B cell (primary cell): ENCODE results near the gene ZNF181. TPM values are rescaled to one million over a fixed set of nuclear protein-coding genes. Genes with fewer than 3 reads are reported as not detected.

Source experiments
- ATAC-seq: fragments of 200-7000 bp; cut with Tn5 transposase; one replicate; pipeline ENCODE4 v1.10.0; 2021; ENCODE audit warnings: low read depth, mild to moderate bottlenecking, moderate number of reproducible peaks, moderate library complexity
- CTCF ChIA-PET: fragments of 350-600 bp; sonication (Branson Sonifier 250); formaldehyde crosslinking; loops from one replicate; lab custom pipeline; 2021; ENCODE audit warnings: antibody characterized with exemption, inconsistent platforms; lab: Charles Lee
- POLR2A ChIA-PET: fragments of 350-600 bp; sonication (Branson Sonifier 250); formaldehyde crosslinking; loops from one replicate; lab custom pipeline; 2021; ENCODE audit warnings: antibody characterized with exemption; lab: Charles Lee
- DNase-seq: peaks from one replicate; pipeline ENCODE4 v3.0.0; 2013
- H2AFZ ChIP-seq: 2 replicates; pipeline ENCODE4 v1.6.1; 2012; ENCODE audit warnings: mild to moderate bottlenecking, low read depth, low read length; ENCODE audit not compliant: insufficient read depth, poor library complexity, severe bottlenecking
- H3K27ac ChIP-seq, 2 donors: 1 replicate in 1 of 2; 2 replicates in 1 of 2; pipeline ENCODE4 v1.5.1; 2012 to 2013; ENCODE audit warnings: low read length in 2 of 2, mild to moderate bottlenecking in 2 of 2, moderate library complexity in 1 of 2
- H3K27me3 ChIP-seq, 4 experiments: fragments of 200-600 bp in 1 of 4; sonication (generic) in 1 of 4; replicated peaks in 1 of 4; 1 replicate in 2 of 4; 2 replicates in 2 of 4; pipeline versions ENCODE4 v1.6.1 to v1.7.0; 2013 to 2016; ENCODE audit warnings: low read length in 3 of 4, mild to moderate bottlenecking in 2 of 4, mixed read lengths in 1 of 4, moderate library complexity in 1 of 4; ENCODE audit not compliant: insufficient read depth in 4 of 4, control insufficient read depth in 3 of 4; ENCODE audit errors: control extremely low read depth in 1 of 4
- H3K36me3 ChIP-seq, 2 experiments: replicated peaks in 1 of 2; 1 replicate in 1 of 2; 2 replicates in 1 of 2; pipeline versions ENCODE4 v1.6.1 to v1.7.1; 2013; ENCODE audit warnings: low read length in 1 of 2; ENCODE audit not compliant: insufficient read depth in 2 of 2, control insufficient read depth in 1 of 2; ENCODE audit errors: control extremely low read depth in 1 of 2, extremely low read depth in 1 of 2
- H3K4me1 ChIP-seq, 2 donors: fragments of 200-600 bp in 1 of 2; sonication (generic) in 1 of 2; 1 replicate in 1 of 2; 2 replicates in 1 of 2; pipeline versions ENCODE4 v1.5.1 to v1.6.1; 2013 to 2017; ENCODE audit warnings: low read length in 2 of 2; ENCODE audit not compliant: control insufficient read depth in 2 of 2, insufficient read depth in 2 of 2
- H3K4me2 ChIP-seq: replicated peaks from 2 replicates; pipeline ENCODE3; 2012; ENCODE audit warnings: mild to moderate bottlenecking, low read depth, low read length; ENCODE audit not compliant: poor library complexity, severe bottlenecking
- H3K4me3 ChIP-seq, 5 experiments: fragments of 200-600 bp in 1 of 5; sonication (generic) in 1 of 5; 1 replicate in 3 of 5; 2 replicates in 2 of 5; pipeline versions ENCODE4 v1.5.1 to v1.7.0; 2011 to 2016; ENCODE audit warnings: low read length in 4 of 5, mild to moderate bottlenecking in 4 of 5, low read depth in 2 of 5, control low read depth in 1 of 5, moderate library complexity in 1 of 5; ENCODE audit not compliant: insufficient read depth in 1 of 5; ENCODE audit errors: control extremely low read depth in 1 of 5, extremely low read depth in 1 of 5
- H3K79me2 ChIP-seq: fragments of 200-600 bp; sonication (generic); one replicate; pipeline ENCODE4 v1.6.0; 2016; ENCODE audit warnings: low read length; ENCODE audit not compliant: control insufficient read depth, insufficient read depth
- H3K9ac ChIP-seq: fragments of 200-600 bp; sonication (generic); 2 replicates; pipeline ENCODE4 v1.6.1; 2017; ENCODE audit warnings: mild to moderate bottlenecking, low read length, moderate library complexity
- H3K9me3 ChIP-seq, 3 donors: one replicate each; pipeline versions ENCODE4 v1.6.1 to v1.7.1; 2013; ENCODE audit warnings: low read length in 2 of 3; ENCODE audit not compliant: control insufficient read depth in 2 of 3, insufficient read depth in 1 of 3; ENCODE audit errors: control extremely low read depth in 1 of 3
- H4K20me1 ChIP-seq: 2 replicates; pipeline ENCODE4 v1.6.0; 2012; ENCODE audit warnings: mild to moderate bottlenecking, low read length; ENCODE audit not compliant: insufficient read depth, control insufficient read depth, poor library complexity, severe bottlenecking
- H3K27ac Mint-ChIP-seq: one replicate; pipeline ENCODE4 v1.8.0; 2021; ENCODE audit warnings: mixed read lengths
- H3K27me3 Mint-ChIP-seq: one replicate; pipeline ENCODE4 v1.8.0; 2021; ENCODE audit warnings: mixed read lengths
- H3K4me1 Mint-ChIP-seq: one replicate; pipeline ENCODE4 v1.8.0; 2021; ENCODE audit warnings: mixed read lengths
- H3K4me3 Mint-ChIP-seq: one replicate; pipeline ENCODE4 v1.8.0; 2021; ENCODE audit warnings: mixed read lengths
- H3K9me3 Mint-ChIP-seq: one replicate; pipeline ENCODE4 v1.8.0; 2022; ENCODE audit warnings: mixed read lengths; ENCODE audit not compliant: insufficient read depth
- EZH2 ChIP-seq: IDR thresholded peaks from 2 replicates; pipeline ENCODE4 v1.6.1; 2012; ENCODE audit warnings: borderline replicate concordance, low read depth, mild to moderate bottlenecking, moderate library complexity, low read length; ENCODE audit not compliant: insufficient read depth, poor library complexity, severe bottlenecking
- WGBS: methylation state at CpG from one replicate; pipeline ENCODE4 v1.1.5; 2013; ENCODE audit warnings: missing lambda C conversion rate; ENCODE audit not compliant: insufficient coverage; 5-methylcytosine and 5-hydroxymethylcytosine counted together
- intact Hi-C: fragments of 100-400 bp; cut with micrococcal nuclease; formaldehyde crosslinking; loops from one replicate; pipeline ENCODE4 v1.10.0; 2022
- polyA plus RNA-seq: library from polyadenylated mRNA; depleted of rRNA; stranded (reverse); fragments of >200 nt; gene quantifications from 2 replicates; pipeline ENCODE4 v1.2.3, GENCODE V29; 2012
- total RNA-seq, 2 donors: library from RNA; stranded (reverse); fragments of 120-200 nt in 1 of 2; gene quantifications; 1 replicate in 1 of 2; 2 replicates in 1 of 2; pipeline versions ENCODE4 v1.2.3 to v1.2.4, GENCODE V29; 2013 to 2022
- TF ChIP-seq, protein P1 (sequence below): fragments of 200-600 bp; IDR thresholded peaks from one replicate; pipeline ENCODE4 v1.8.0; 2022; ENCODE audit warnings: antibody characterized with exemption, mild to moderate bottlenecking

The ZNF181 gene
- total and polyA plus RNA-seq, 2 donors (not counting 1 experiment from before 2014, with no cell fraction given): 11.7 to 13.8 TPM

- H3K79me2 ChIP-seq: no peaks in the 10 kb centered on the region
- Mint-ChIP-seq H3K27me3 (peaks cover 4% of the 10 kb centered on the region), H3K4me1 (no peaks in the 10 kb centered on the region), H3K27ac (no peak overlapping the region), H3K4me3 (no peak overlapping the region), H3K9me3 (no peaks in the 10 kb centered on the region)
- DNase-seq (no peak), ATAC-seq (no peak)
- H3K4me3 ChIP-seq: no peak overlapping the region
- no peak overlapping the region for H3K9ac ChIP-seq
- no peaks in the 10 kb centered on the region for H4K20me1 ChIP-seq
- no peaks in the 10 kb centered on the region for H3K36me3 ChIP-seq
- CTCF ChIA-PET: no interaction called here
- H3K9me3 ChIP-seq: no peaks in the 10 kb centered on the region
- no peak overlapping the region for H2AFZ ChIP-seq
- intact Hi-C loops: no loop called here
- H3K27me3 ChIP-seq: no peaks in the 10 kb centered on the region
- no peak overlapping the region for H3K4me2 ChIP-seq
- TF ChIP-seq EZH2: no peak
- TF ChIP-seq, protein P1, sequence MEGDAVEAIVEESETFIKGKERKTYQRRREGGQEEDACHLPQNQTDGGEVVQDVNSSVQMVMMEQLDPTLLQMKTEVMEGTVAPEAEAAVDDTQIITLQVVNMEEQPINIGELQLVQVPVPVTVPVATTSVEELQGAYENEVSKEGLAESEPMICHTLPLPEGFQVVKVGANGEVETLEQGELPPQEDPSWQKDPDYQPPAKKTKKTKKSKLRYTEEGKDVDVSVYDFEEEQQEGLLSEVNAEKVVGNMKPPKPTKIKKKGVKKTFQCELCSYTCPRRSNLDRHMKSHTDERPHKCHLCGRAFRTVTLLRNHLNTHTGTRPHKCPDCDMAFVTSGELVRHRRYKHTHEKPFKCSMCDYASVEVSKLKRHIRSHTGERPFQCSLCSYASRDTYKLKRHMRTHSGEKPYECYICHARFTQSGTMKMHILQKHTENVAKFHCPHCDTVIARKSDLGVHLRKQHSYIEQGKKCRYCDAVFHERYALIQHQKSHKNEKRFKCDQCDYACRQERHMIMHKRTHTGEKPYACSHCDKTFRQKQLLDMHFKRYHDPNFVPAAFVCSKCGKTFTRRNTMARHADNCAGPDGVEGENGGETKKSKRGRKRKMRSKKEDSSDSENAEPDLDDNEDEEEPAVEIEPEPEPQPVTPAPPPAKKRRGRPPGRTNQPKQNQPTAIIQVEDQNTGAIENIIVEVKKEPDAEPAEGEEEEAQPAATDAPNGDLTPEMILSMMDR: no peak
- POLR2A ChIA-PET: no interaction called here
- 14% methylated on average over 1 of the region's 2 CpGs for WGBS
- H3K4me1 ChIP-seq: no peaks in the 10 kb centered on the region
- no peak overlapping the region for H3K27ac ChIP-seq
Observed at GRCh38 chr19:34788074-34788473, 54.0 kb downstream of the ZNF181 start.

DNA sequence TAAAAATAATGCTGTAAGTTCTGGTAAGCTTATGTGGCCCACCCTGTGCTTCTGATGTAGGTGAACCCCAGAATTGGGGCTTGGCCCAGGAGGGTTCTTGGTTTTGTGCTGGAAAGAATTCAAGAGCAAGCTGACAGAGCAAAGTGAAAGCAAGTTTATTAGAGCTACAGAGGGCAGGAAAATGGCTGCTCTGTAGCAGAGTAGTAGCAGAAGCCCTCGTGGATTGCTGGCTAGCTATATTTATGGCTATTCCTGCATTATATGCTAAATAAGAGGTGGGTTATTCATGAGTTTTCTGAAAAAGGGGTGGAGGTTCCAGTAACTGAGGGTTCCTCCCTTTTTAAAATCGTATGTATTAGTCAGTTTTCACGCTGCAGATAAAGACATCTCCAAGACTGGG, 59.5 kb downstream of the ZNF181 start:
- no peak for DNase-seq

More for the DNA sequence above, 59.5 kb downstream of the ZNF181 start:
- peaks cover 0 to 2% (median 0%) of the 10 kb centered on the region in 3 donors for H3K9me3 ChIP-seq
- H4K20me1 ChIP-seq: no peaks in the 10 kb centered on the region
- Mint-ChIP-seq H3K4me3 (no peak overlapping the region), H3K27me3 (peaks cover 4% of the 10 kb centered on the region), H3K4me1 (peaks cover 5% of the 10 kb centered on the region), H3K27ac (no peak overlapping the region), H3K9me3 (no peaks in the 10 kb centered on the region)
- H3K36me3 ChIP-seq: no peaks in the 10 kb centered on the region
- no peak overlapping the region for H3K4me2 ChIP-seq
- H3K9ac ChIP-seq: no peak overlapping the region
- no peak for ATAC-seq
- ChIA-PET POLR2A (no interaction called here), CTCF (no interaction called here)
- no peaks in the 10 kb centered on the region for H3K79me2 ChIP-seq
- TF ChIP-seq, protein P1: no peak
- TF ChIP-seq EZH2: no peak
- 90% methylated on average over 2 of the region's 3 CpGs for WGBS
- no peaks in the 10 kb centered on the region for H3K27me3 ChIP-seq
- no peak overlapping the region for H3K4me3 ChIP-seq
- H3K27ac ChIP-seq: no peak overlapping the region
- H2AFZ ChIP-seq: peak overlapping the region; percentile 27
- H3K4me1 ChIP-seq: no peaks in the 10 kb centered on the region
- intact Hi-C loops: no loop called here
